PC-9 (cell line): ENCODE results near the gene UBTD1. TPM values are rescaled to one million over a fixed set of nuclear protein-coding genes. Genes with fewer than 3 reads are reported as not detected.
A peak's percentile ranks its signal among the peaks of the same experiment; 100 is the strongest.

ENCODE experiments used
- BruUV-seq: library from RNA; stranded (reverse); fragments of 400-500 nt; replicated peaks from 2 replicates; lab custom pipeline; 2021; lab: Mats Ljungman, UMichigan
- CTCF ChIA-PET: fragments of 300-600 bp; sonication (Branson Sonifier 250); formaldehyde crosslinking; loops from one replicate; lab custom pipeline; 2022; ENCODE audit warnings: antibody characterized with exemption; lab: Charles Lee
- POLR2A ChIA-PET: fragments of 300-600 bp; sonication (Branson Sonifier 250); formaldehyde crosslinking; loops from one replicate; lab custom pipeline; 2022; ENCODE audit warnings: antibody characterized with exemption; ENCODE audit not compliant: unreplicated experiment; lab: Charles Lee
- DNase-seq, 2 experiments: peaks; one replicate each; pipeline versions ENCODE4 v3.0.0 to v3.0.0-alpha.2; 2015 to 2022; ENCODE audit warnings: mixed read lengths in 1 of 2
- H2AFZ ChIP-seq: fragments of 200-600 bp; sonication (generic); 2 replicates; pipeline ENCODE4 v1.8.1; 2017; ENCODE audit warnings: antibody characterized with exemption
- H3F3A ChIP-seq: fragments of 200-600 bp; sonication (generic); 2 replicates; pipeline ENCODE4 v1.8.1; 2017; ENCODE audit warnings: antibody characterized with exemption, mild to moderate bottlenecking, low read depth; ENCODE audit not compliant: insufficient read depth
- H3K27ac ChIP-seq: fragments of 200-600 bp; sonication (generic); 2 replicates; pipeline ENCODE4 v1.6.1; 2016; ENCODE audit warnings: mixed run types
- H3K27me3 ChIP-seq: fragments of 200-600 bp; sonication (generic); 2 replicates; pipeline ENCODE4 v1.6.1; 2016; ENCODE audit warnings: low read depth, mixed run types; ENCODE audit not compliant: insufficient read depth
- H3K36me3 ChIP-seq: fragments of 200-600 bp; sonication (generic); 2 replicates; pipeline ENCODE4 v1.6.1; 2016; ENCODE audit warnings: low read depth, mixed run types
- H3K4me1 ChIP-seq: fragments of 200-600 bp; sonication (generic); replicated peaks from 2 replicates; pipeline ENCODE4 v1.6.1; 2016; ENCODE audit warnings: mixed run types; ENCODE audit not compliant: insufficient read depth
- H3K4me2 ChIP-seq: fragments of 200-600 bp; sonication (generic); 2 replicates; pipeline ENCODE4 v1.6.1; 2017; ENCODE audit warnings: mixed run types
- H3K4me3 ChIP-seq: fragments of 200-600 bp; sonication (generic); 2 replicates; pipeline ENCODE4 v1.6.1; 2016; ENCODE audit warnings: mixed run types
- H3K79me2 ChIP-seq: fragments of 200-600 bp; sonication (generic); 2 replicates; pipeline ENCODE4 v1.6.1; 2017; ENCODE audit warnings: low read depth, mixed run types
- H3K9me2 ChIP-seq: fragments of 200-600 bp; sonication (generic); 2 replicates; pipeline ENCODE4 v1.8.1; 2017; ENCODE audit warnings: mild to moderate bottlenecking; ENCODE audit not compliant: insufficient read depth
- H3K9me3 ChIP-seq: fragments of 200-600 bp; sonication (generic); 2 replicates; pipeline ENCODE4 v1.8.1; 2016; ENCODE audit warnings: low read depth; ENCODE audit not compliant: insufficient read depth
- H4K20me1 ChIP-seq: fragments of 200-600 bp; sonication (generic); 2 replicates; pipeline ENCODE4 v1.8.1; 2017; ENCODE audit not compliant: insufficient read depth
- EZH2 ChIP-seq: fragments of 200-600 bp; sonication (generic); IDR thresholded peaks from 2 replicates; pipeline ENCODE4 v1.8.0; 2017; ENCODE audit warnings: antibody characterized with exemption, low read depth
- intact Hi-C: fragments of 100-400 bp; cut with micrococcal nuclease; formaldehyde crosslinking; loops from one replicate; pipeline ENCODE4 v1.10.0; 2022; ENCODE audit not compliant: unreplicated experiment
- total RNA-seq: library from RNA; stranded (reverse); gene quantifications from 2 replicates; pipeline ENCODE4 v1.2.3, GENCODE V29; 2021
- TF ChIP-seq, protein P1 (sequence below): fragments of 200-600 bp; sonication (generic); conservative IDR thresholded peaks from 2 replicates; pipeline ENCODE4 v1.6.1; 2017; ENCODE audit warnings: mixed run types, antibody characterized with exemption, mild to moderate bottlenecking, moderate library complexity

UBTD1 gene
- total RNA-seq, 1 experiment from 2014 or later: 17.1 TPM

GRCh38 chr10:97497572-97498075, 1.1 kb upstream of the UBTD1 start:
- intact Hi-C loops: loop anchor here (1.0 to 2.0 kb wide), 4 partner anchors 45 to 189 kb away; partner anchors contain the start of gene AVPI1
- Histone ChIP-seq H4K20me1 (no peaks in the 10 kb centered on the region; the same call in 1 of the 2 replicates), H3K79me2 (peaks cover 63% of the 10 kb centered on the region), H3K9me2 (no peaks in the 10 kb centered on the region), H3K27me3 (no peaks in the 10 kb centered on the region), H3K36me3 (no peaks in the 10 kb centered on the region), H3K4me2 (peak overlapping the region; percentile 95), H3F3A (0 out of 2 replicates have a peak, but pooled peaks cover 7% of the 10 kb centered on the region), H3K4me3 (peak overlapping the region; percentile 82), H3K4me1 (peaks cover 18% of the 10 kb centered on the region), H3K27ac (peak overlapping the region; percentile 77), H2AFZ (peak overlapping the region; percentile 95), H3K9me3 (no peaks in the 10 kb centered on the region)
- POLR2A ChIA-PET: interaction anchor here (0.7 kb wide), 2 partner anchors 77 to 771 kb away, joined by 6 to 12 read pairs; no protein-coding TSS in a partner anchor
- CTCF ChIA-PET: no interaction called here
- DNase-seq: peak; percentile 50 to 59
- TSS peak; percentile 42 for BruUV-seq
- no peak for TF ChIP-seq EZH2
- TF ChIP-seq, protein P1, sequence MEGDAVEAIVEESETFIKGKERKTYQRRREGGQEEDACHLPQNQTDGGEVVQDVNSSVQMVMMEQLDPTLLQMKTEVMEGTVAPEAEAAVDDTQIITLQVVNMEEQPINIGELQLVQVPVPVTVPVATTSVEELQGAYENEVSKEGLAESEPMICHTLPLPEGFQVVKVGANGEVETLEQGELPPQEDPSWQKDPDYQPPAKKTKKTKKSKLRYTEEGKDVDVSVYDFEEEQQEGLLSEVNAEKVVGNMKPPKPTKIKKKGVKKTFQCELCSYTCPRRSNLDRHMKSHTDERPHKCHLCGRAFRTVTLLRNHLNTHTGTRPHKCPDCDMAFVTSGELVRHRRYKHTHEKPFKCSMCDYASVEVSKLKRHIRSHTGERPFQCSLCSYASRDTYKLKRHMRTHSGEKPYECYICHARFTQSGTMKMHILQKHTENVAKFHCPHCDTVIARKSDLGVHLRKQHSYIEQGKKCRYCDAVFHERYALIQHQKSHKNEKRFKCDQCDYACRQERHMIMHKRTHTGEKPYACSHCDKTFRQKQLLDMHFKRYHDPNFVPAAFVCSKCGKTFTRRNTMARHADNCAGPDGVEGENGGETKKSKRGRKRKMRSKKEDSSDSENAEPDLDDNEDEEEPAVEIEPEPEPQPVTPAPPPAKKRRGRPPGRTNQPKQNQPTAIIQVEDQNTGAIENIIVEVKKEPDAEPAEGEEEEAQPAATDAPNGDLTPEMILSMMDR: no peak

GRCh38 chr10:97498076-97498840, 466 bp upstream of the UBTD1 start, which contains the start of gene MMS19:
MMS19 (minus strand) TSS chr10:97498422; CDS start chr10:97498384, 38 bp downstream.
- H3K79me2 ChIP-seq: peaks cover 57% of the 10 kb centered on the region
- peak within 1 kb of the TSS; percentile 95 for H3K4me2 ChIP-seq
- H3K9me2 ChIP-seq: no peaks in the 10 kb centered on the region
- TF ChIP-seq EZH2: no peak
- TF ChIP-seq, protein P1: no peak
- CTCF ChIA-PET: no interaction called here
- no peaks in the 10 kb centered on the region for H3K9me3 ChIP-seq
- no TSS peak for BruUV-seq
- H4K20me1 ChIP-seq: no peaks in the 10 kb centered on the region; the same call in 1 of the 2 replicates
- no peaks in the 10 kb centered on the region for H3K27me3 ChIP-seq
- H3K4me1 ChIP-seq: peaks cover 18% of the 10 kb centered on the region
- peak within 1 kb of the TSS; percentile 95 for H2AFZ ChIP-seq
- H3K27ac ChIP-seq: peak within 1 kb of the TSS; percentile 77
- DNase-seq: peak; percentile 88 to 98
- H3K4me3 ChIP-seq: peak within 1 kb of the TSS; percentile 82
- no peaks in the 10 kb centered on the region for H3K36me3 ChIP-seq
- intact Hi-C loops: loop anchor here (1.0 to 2.0 kb wide), 4 partner anchors 45 to 189 kb away; partner anchors contain the start of gene AVPI1
- H3F3A ChIP-seq: 0 out of 2 replicates have a peak, but pooled peaks cover 7% of the 10 kb centered on the region
- POLR2A ChIA-PET: interaction anchor here (0.6 to 0.9 kb wide), 4 partner anchors 32 to 771 kb away, joined by 3 to 12 read pairs (median 4); no protein-coding TSS in a partner anchor

GRCh38 chr10:97499561-97500296, 1.0 kb downstream of the UBTD1 start:
- ChIA-PET POLR2A (no interaction called here), CTCF (no interaction called here)
- H3K4me3 ChIP-seq: peak overlapping the region; percentile 79
- H3K27ac ChIP-seq: no peak overlapping the region
- H3K9me2 ChIP-seq: no peaks in the 10 kb centered on the region
- DNase-seq: no peak
- H3K9me3 ChIP-seq: no peaks in the 10 kb centered on the region
- peak overlapping the region; percentile 82 for H3K4me2 ChIP-seq
- no peaks in the 10 kb centered on the region; the same call in 1 of the 2 replicates for H4K20me1 ChIP-seq
- 0 out of 2 replicates have a peak, but pooled peaks cover 7% of the 10 kb centered on the region for H3F3A ChIP-seq
- no peaks in the 10 kb centered on the region for H3K36me3 ChIP-seq
- peaks cover 18% of the 10 kb centered on the region for H3K4me1 ChIP-seq
- no peaks in the 10 kb centered on the region for H3K27me3 ChIP-seq
- intact Hi-C loops: loop anchor here (2.0 kb wide), 2 partner anchors 43 to 187 kb away; partner anchors contain the start of gene AVPI1
- TF ChIP-seq, protein P1: no peak
- no peak for TF ChIP-seq EZH2
- H3K79me2 ChIP-seq: peaks cover 42% of the 10 kb centered on the region
- BruUV-seq: TSS peak; percentile 32
- H2AFZ ChIP-seq: peak overlapping the region; percentile 85
